GM12878 (cell line): Measurements from ENCODE around the gene NSFL1C. TPM values are rescaled to one million over a fixed set of nuclear protein-coding genes. Genes with fewer than 3 reads are reported as not detected.

ENCODE experiments used
- ATAC-seq: fragments of 200-7000 bp; cut with Tn5 transposase; 3 replicates; pipeline ENCODE4 v1.9.1; 2020; ENCODE audit warnings: mild to moderate bottlenecking, moderate library complexity
- BruUV-seq: library from RNA; stranded (reverse); fragments of 400-500 nt; replicated peaks from 2 replicates; lab custom pipeline; 2021; lab: Mats Ljungman, UMichigan
- CTCF ChIA-PET: fragments of 300-600 bp; sonication (Branson Sonifier 250); formaldehyde crosslinking; extraction: SDS; loops from one replicate; lab custom pipeline; 2021; ENCODE audit warnings: inconsistent platforms; lab: Yijun Ruan, JAX
- POLR2A ChIA-PET: fragments of 350-600 bp; formaldehyde crosslinking; extraction: SDS; loops from one replicate; lab custom pipeline; 2021; ENCODE audit warnings: inconsistent platforms; lab: Charles Lee
- RAD21 ChIA-PET: fragments of 300-600 bp; sonication (Branson Sonifier 250); formaldehyde crosslinking; loops from one replicate; lab custom pipeline; 2023; ENCODE audit warnings: antibody characterized with exemption; ENCODE audit not compliant: unreplicated experiment; lab: Charles Lee
- SMC1A ChIA-PET: fragments of 300-600 bp; sonication (Branson Sonifier 250); formaldehyde crosslinking; loops from one replicate; lab custom pipeline; 2023; ENCODE audit not compliant: unreplicated experiment, uncharacterized antibody; lab: Charles Lee
- DNase-seq: peaks from one replicate; pipeline ENCODE4 v3.0.0-alpha.2; 2011; ENCODE audit warnings: low read depth, low spot score
- FAIRE-seq: peaks from 3 replicates; lab custom pipeline; 2011; peaks lifted over from hg19 to GRCh38; lab: Jason Lieb, UNC
- H2AFZ ChIP-seq: 2 replicates; pipeline ENCODE4 v1.6.0; 2011; ENCODE audit warnings: low read depth, low read length, control low read depth; ENCODE audit not compliant: control insufficient read depth
- H3K27ac ChIP-seq: 2 replicates; pipeline ENCODE4 v1.5.1; 2011; ENCODE audit warnings: control low read depth; ENCODE audit not compliant: control insufficient read depth, insufficient read depth
- H3K27me3 ChIP-seq, 2 experiments: replicated peaks in 1 of 2; 2 replicates each; pipeline versions ENCODE4 v1.6.0 to v1.6.1; 2011; ENCODE audit warnings: low read length in 1 of 2; ENCODE audit not compliant: control insufficient read depth in 2 of 2, insufficient read depth in 2 of 2
- H3K36me3 ChIP-seq, 2 experiments: 2 replicates each; pipeline ENCODE4 v1.5.1; 2011; ENCODE audit warnings: low read length in 1 of 2; ENCODE audit not compliant: control insufficient read depth in 2 of 2, insufficient read depth in 2 of 2
- H3K4me1 ChIP-seq: 2 replicates; pipeline ENCODE4 v1.6.1; 2011; ENCODE audit warnings: mild to moderate bottlenecking, low read length, moderate library complexity, mixed read lengths; ENCODE audit not compliant: control insufficient read depth, insufficient read depth
- H3K4me2 ChIP-seq: 2 replicates; pipeline ENCODE4 v1.6.0; 2011; ENCODE audit warnings: control low read depth; ENCODE audit not compliant: control insufficient read depth, insufficient read depth
- H3K4me3 ChIP-seq: fragments of 200-600 bp; sonication (generic); 2 replicates; pipeline ENCODE4 v1.5.1; 2016
- H3K79me2 ChIP-seq: 2 replicates; pipeline ENCODE4 v1.6.0; 2011; ENCODE audit warnings: low read length; ENCODE audit not compliant: control insufficient read depth, insufficient read depth
- H3K9ac ChIP-seq: 2 replicates; pipeline ENCODE4 v1.8.0; 2011; ENCODE audit warnings: low read length, control low read depth, mixed read lengths; ENCODE audit not compliant: control insufficient read depth, insufficient read depth
- H3K9me3 ChIP-seq: replicated peaks from 3 replicates; pipeline ENCODE4 v1.5.1; 2011; ENCODE audit warnings: mild to moderate bottlenecking, low read length; ENCODE audit not compliant: control insufficient read depth, insufficient read depth
- H4K20me1 ChIP-seq: 2 replicates; pipeline ENCODE4 v1.6.0; 2011; ENCODE audit not compliant: control insufficient read depth, insufficient read depth
- CHD1 ChIP-seq: IDR thresholded peaks from 2 replicates; pipeline ENCODE4 v1.6.1; 2012; ENCODE audit warnings: low read depth, low read length, improper control_type of control experiment
- FOS ChIP-seq: IDR thresholded peaks from 3 replicates; pipeline ENCODE4 v1.6.1; 2011; ENCODE audit warnings: borderline replicate concordance; ENCODE audit not compliant: insufficient read length; ENCODE audit errors: extremely low read depth
- IKZF1 ChIP-seq: fragments of 450-650 bp; conservative IDR thresholded peaks from 2 replicates; pipeline ENCODE4 v1.6.1; 2017; ENCODE audit warnings: antibody characterized with exemption, mild to moderate bottlenecking
- KLF5 ChIP-seq: fragments of 450-650 bp; IDR thresholded peaks from 2 replicates; pipeline ENCODE4 v1.6.1; 2014; ENCODE audit warnings: mild to moderate bottlenecking; ENCODE audit not compliant: partially characterized antibody
- LARP7 ChIP-seq: fragments of 450-650 bp; IDR thresholded peaks from 2 replicates; pipeline ENCODE4 v1.6.1; 2017; ENCODE audit warnings: mild to moderate bottlenecking
- MXI1 ChIP-seq: fragments of 150-350 bp; IDR thresholded peaks from 2 replicates; pipeline ENCODE4 v1.6.1; 2011; ENCODE audit warnings: low read depth, mild to moderate bottlenecking, inconsistent platforms, low read length, improper control_type of control experiment
- MYC ChIP-seq: IDR thresholded peaks from 2 replicates; pipeline ENCODE4 v1.6.1; 2011; ENCODE audit warnings: mild to moderate bottlenecking, low read length, moderate library complexity, inconsistent platforms; ENCODE audit not compliant: insufficient read depth, insufficient replicate concordance, insufficient read length, severe bottlenecking
- PML ChIP-seq: IDR thresholded peaks from 2 replicates; pipeline ENCODE4 v1.6.1; 2012; ENCODE audit warnings: low read length, inconsistent platforms
- RB1 ChIP-seq: fragments of 450-650 bp; formaldehyde crosslinking; IDR thresholded peaks from 2 replicates; pipeline ENCODE4 v1.6.1; 2017; ENCODE audit warnings: mild to moderate bottlenecking, borderline replicate concordance
- SMARCA5 ChIP-seq: fragments of 450-650 bp; IDR thresholded peaks from 2 replicates; pipeline ENCODE4 v1.6.1; 2017; ENCODE audit warnings: mild to moderate bottlenecking
- SPI1 ChIP-seq: IDR thresholded peaks from 2 replicates; pipeline ENCODE4 v1.6.1; 2011; ENCODE audit warnings: low read depth, mild to moderate bottlenecking, low read length, moderate library complexity, borderline replicate concordance; ENCODE audit not compliant: insufficient read depth
- YBX1 ChIP-seq: fragments of 450-650 bp; IDR thresholded peaks from 2 replicates; pipeline ENCODE4 v1.6.1; 2016; ENCODE audit warnings: antibody characterized with exemption
- ZNF207 ChIP-seq: fragments of 450-650 bp; IDR thresholded peaks from 2 replicates; pipeline ENCODE4 v1.6.1; 2014; ENCODE audit warnings: antibody characterized with exemption, mild to moderate bottlenecking, borderline replicate concordance
- ZNF274 ChIP-seq: IDR thresholded peaks from one replicate; pipeline ENCODE4 v1.8.0; 2011; ENCODE audit not compliant: insufficient read length, insufficient read depth
- WGBS: methylation state at CpG from one replicate; pipeline ENCODE4 v1.1.6; 2016; ENCODE audit warnings: low lambda C conversion rate; ENCODE audit not compliant: insufficient replicate concordance, insufficient coverage; ENCODE audit errors: missing lambda C conversion rate; 5-methylcytosine and 5-hydroxymethylcytosine counted together
- in situ Hi-C: fragments of 300-500 bp; cut with MboI; formaldehyde crosslinking; loops from 9 replicates; pipeline ENCODE4 v1.14.3; 2018; ENCODE audit warnings: mixed read lengths
- intact Hi-C: fragments of 100-400 bp; cut with micrococcal nuclease; formaldehyde crosslinking; loops from one replicate; pipeline ENCODE4 v1.14.2; 2022; ENCODE audit not compliant: unreplicated experiment
- polyA plus RNA-seq, 11 experiments: library from polyadenylated mRNA; depleted of rRNA in 4 of 11; unstranded in 6 of 11; stranded (reverse) in 5 of 11; fragments of >200 nt; fragmentation: Nextera tagmentation in 4 of 11; fragmentation: Illumina TruSeq in 1 of 11; extraction: Ambion mirVana in 4 of 11; extraction: Trizol in 1 of 11; gene quantifications; 1 replicate in 1 of 11; 2 replicates in 10 of 11; pipeline versions ENCODE4 v1.2.1 to v1.2.3, GENCODE V29; 2011 to 2016; ENCODE audit warnings: inconsistent platforms in 2 of 11, missing spikeins in 2 of 11, low read depth in 1 of 11
- total RNA-seq, 4 experiments: library from RNA; depleted of rRNA in 3 of 4; stranded (reverse); fragments of >200 nt in 3 of 4; fragmentation: Illumina TruSeq in 1 of 4; extraction: Trizol in 1 of 4; gene quantifications; 2 replicates each; pipeline versions ENCODE4 v1.2.1 to v1.2.3, GENCODE V29; 2013 to 2021
- TF ChIP-seq, protein P1 (sequence below): IDR thresholded peaks from 2 replicates; pipeline ENCODE4 v1.6.1; 2012; ENCODE audit warnings: improper control_type of control experiment, low read depth, low read length; ENCODE audit not compliant: insufficient replicate concordance
- TF ChIP-seq, protein P2 (sequence below): fragments of 450-650 bp; IDR thresholded peaks from 2 replicates; pipeline ENCODE4 v1.6.1; 2018; ENCODE audit warnings: borderline replicate concordance, mild to moderate bottlenecking; ENCODE audit not compliant: partially characterized antibody

NSFL1C gene
- total and polyA plus RNA-seq, 10 of the 15 experiments (the other 5 are each of a cell fraction or from before 2014, with no cell fraction given): 21.5 to 100 (median 38.1) TPM

DNA sequence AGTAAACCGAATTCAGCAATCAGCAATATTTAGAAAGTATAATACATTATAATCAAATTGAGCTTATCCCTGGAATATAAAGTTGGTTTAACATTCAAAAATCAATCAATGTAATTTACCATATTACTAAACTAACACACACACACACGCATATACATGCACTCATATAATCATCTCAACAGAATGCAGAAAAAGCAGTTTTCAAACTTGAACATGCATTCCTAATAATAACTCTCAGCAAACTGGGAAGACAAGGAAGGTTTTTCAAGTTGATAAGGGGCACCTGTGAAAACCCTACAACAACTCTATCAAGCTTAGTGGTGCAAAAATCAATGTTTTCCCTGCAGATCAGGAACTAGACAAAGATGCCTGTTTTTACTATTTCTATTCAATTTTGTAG, 19.9 kb upstream of the NSFL1C start (continued):
- TF ChIP-seq, protein P1, sequence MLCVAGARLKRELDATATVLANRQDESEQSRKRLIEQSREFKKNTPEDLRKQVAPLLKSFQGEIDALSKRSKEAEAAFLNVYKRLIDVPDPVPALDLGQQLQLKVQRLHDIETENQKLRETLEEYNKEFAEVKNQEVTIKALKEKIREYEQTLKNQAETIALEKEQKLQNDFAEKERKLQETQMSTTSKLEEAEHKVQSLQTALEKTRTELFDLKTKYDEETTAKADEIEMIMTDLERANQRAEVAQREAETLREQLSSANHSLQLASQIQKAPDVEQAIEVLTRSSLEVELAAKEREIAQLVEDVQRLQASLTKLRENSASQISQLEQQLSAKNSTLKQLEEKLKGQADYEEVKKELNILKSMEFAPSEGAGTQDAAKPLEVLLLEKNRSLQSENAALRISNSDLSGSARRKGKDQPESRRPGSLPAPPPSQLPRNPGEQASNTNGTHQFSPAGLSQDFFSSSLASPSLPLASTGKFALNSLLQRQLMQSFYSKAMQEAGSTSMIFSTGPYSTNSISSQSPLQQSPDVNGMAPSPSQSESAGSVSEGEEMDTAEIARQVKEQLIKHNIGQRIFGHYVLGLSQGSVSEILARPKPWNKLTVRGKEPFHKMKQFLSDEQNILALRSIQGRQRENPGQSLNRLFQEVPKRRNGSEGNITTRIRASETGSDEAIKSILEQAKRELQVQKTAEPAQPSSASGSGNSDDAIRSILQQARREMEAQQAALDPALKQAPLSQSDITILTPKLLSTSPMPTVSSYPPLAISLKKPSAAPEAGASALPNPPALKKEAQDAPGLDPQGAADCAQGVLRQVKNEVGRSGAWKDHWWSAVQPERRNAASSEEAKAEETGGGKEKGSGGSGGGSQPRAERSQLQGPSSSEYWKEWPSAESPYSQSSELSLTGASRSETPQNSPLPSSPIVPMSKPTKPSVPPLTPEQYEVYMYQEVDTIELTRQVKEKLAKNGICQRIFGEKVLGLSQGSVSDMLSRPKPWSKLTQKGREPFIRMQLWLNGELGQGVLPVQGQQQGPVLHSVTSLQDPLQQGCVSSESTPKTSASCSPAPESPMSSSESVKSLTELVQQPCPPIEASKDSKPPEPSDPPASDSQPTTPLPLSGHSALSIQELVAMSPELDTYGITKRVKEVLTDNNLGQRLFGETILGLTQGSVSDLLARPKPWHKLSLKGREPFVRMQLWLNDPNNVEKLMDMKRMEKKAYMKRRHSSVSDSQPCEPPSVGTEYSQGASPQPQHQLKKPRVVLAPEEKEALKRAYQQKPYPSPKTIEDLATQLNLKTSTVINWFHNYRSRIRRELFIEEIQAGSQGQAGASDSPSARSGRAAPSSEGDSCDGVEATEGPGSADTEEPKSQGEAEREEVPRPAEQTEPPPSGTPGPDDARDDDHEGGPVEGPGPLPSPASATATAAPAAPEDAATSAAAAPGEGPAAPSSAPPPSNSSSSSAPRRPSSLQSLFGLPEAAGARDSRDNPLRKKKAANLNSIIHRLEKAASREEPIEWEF: no peak
- TF ChIP-seq IKZF1: no peak
- TF ChIP-seq ZNF207: no peak
- TF ChIP-seq SMARCA5: no peak
- no peak for TF ChIP-seq MXI1
- TF ChIP-seq SPI1: no peak

DNA sequence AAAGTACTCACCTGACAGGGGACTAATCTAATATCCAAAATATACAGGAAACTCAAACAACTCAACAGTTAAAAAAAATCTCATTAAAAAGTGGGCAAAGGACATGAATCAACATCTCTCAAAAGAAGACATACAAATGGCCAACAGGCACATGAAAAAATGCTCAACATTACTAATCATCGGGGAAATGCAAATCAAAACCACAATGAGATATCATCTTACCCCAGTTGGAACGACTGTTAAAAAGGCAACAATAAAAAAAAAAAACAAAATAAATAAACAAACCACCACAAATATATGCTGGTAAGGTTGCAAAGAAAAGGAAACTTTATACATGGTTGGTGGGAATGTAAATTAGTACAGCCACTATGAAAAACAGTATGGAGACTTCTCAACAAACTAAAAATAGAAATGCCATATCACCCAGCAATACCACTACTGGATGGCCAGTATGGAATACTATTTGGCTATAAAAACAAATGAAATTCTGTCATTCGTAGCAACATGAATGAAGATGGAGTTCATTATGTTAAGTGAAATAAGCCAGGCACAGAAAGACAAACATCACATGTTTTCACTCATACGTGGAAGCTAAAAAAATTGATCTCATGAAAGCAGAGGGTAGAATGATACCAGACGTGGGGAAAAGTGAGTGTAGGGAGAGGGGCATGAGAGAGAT, 17.9 kb upstream of the NSFL1C start:
- Histone ChIP-seq H3K79me2 (no peaks in the 10 kb centered on the region), H3K27me3 (peaks cover 0 to 2% of the 10 kb centered on the region in 2 experiments; a peak in 2 of 4 replicates), H3K36me3 (no peaks in the 10 kb centered on the region), H4K20me1 (no peaks in the 10 kb centered on the region), H3K27ac (no peak overlapping the region), H3K9ac (no peak overlapping the region), H3K4me3 (no peak overlapping the region), H2AFZ (no peak overlapping the region), H3K4me1 (no peaks in the 10 kb centered on the region), H3K9me3 (no peaks in the 10 kb centered on the region), H3K4me2 (no peak overlapping the region)
- ChIA-PET POLR2A (no interaction called here), RAD21 (no interaction called here), CTCF (interaction anchor here (0.5 kb wide), 1 partner anchor 255 kb away, joined by 3 read pairs; no protein-coding TSS in a partner anchor), SMC1A (interaction anchor here (0.6 kb wide), 1 partner anchor 9 kb away, joined by 3 read pairs; no protein-coding TSS in a partner anchor)
- DNase-seq (no peak), ATAC-seq (no peak), FAIRE-seq (no peak)
- WGBS: 22% methylated on average over 5 of the region's 5 CpGs
- intact Hi-C loops: no loop called here
- BruUV-seq: no TSS peak
- in situ Hi-C loops: no loop called here
- TF ChIP-seq KLF5 (no peak), RB1 (no peak), LARP7 (no peak), PML (no peak), ZNF274 (no peak), FOS (no peak), CHD1 (no peak), YBX1 (no peak), MYC (no peak)
- TF ChIP-seq, protein P2, sequence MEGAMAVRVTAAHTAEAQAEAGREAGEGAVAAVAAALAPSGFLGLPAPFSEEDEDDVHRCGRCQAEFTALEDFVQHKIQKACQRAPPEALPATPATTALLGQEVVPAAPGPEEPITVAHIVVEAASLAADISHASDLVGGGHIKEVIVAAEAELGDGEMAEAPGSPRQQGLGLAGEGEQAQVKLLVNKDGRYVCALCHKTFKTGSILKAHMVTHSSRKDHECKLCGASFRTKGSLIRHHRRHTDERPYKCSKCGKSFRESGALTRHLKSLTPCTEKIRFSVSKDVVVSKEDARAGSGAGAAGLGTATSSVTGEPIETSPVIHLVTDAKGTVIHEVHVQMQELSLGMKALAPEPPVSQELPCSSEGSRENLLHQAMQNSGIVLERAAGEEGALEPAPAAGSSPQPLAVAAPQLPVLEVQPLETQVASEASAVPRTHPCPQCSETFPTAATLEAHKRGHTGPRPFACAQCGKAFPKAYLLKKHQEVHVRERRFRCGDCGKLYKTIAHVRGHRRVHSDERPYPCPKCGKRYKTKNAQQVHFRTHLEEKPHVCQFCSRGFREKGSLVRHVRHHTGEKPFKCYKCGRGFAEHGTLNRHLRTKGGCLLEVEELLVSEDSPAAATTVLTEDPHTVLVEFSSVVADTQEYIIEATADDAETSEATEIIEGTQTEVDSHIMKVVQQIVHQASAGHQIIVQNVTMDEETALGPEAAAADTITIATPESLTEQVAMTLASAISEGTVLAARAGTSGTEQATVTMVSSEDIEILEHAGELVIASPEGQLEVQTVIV: no peak
